Mononuclear cell (primary cell): ENCODE measurements around the gene ADI1. TPM values are rescaled to one million over a fixed set of nuclear protein-coding genes. Genes with fewer than 3 reads are reported as not detected.
"Not testable (repeated sequence)": the region's sequence is repeated elsewhere in the genome, so short reads cannot be mapped to it uniquely, and the experiment has no call there.

Experiments
- H3K27me3 ChIP-seq: 2 replicates; pipeline ENCODE4 v1.6.0; 2011; ENCODE audit warnings: low read length, control low read depth; ENCODE audit not compliant: insufficient read depth
- H3K4me1 ChIP-seq: 2 replicates; pipeline ENCODE4 v1.5.1; 2011; ENCODE audit warnings: mild to moderate bottlenecking, low read length, control low read depth; ENCODE audit not compliant: insufficient read depth
- H3K4me3 ChIP-seq: 2 replicates; pipeline ENCODE4 v1.5.1; 2011; ENCODE audit warnings: mild to moderate bottlenecking, low read length, moderate library complexity
- H3K9me3 ChIP-seq: 2 replicates; pipeline ENCODE4 v1.5.1; 2011; ENCODE audit warnings: low read depth, mild to moderate bottlenecking, control low read depth, low read length
- total RNA-seq: library from RNA; depleted of rRNA; stranded (reverse); fragments of >200 nt; gene quantifications from one replicate; pipeline ENCODE4 v1.2.3, GENCODE V29; 2012

Gene ADI1
- total RNA-seq, 1 donor, result 25.6 TPM

- H3K9me3 ChIP-seq, H3K27me3 ChIP-seq, H3K4me3 ChIP-seq: not testable (repeated sequence)
- peaks cover 14% of the 10 kb centered on the region for H3K4me1 ChIP-seq
Observed at GRCh38 chr2:3515438-3515837, 3.9 kb downstream of the ADI1 start.

DNA sequence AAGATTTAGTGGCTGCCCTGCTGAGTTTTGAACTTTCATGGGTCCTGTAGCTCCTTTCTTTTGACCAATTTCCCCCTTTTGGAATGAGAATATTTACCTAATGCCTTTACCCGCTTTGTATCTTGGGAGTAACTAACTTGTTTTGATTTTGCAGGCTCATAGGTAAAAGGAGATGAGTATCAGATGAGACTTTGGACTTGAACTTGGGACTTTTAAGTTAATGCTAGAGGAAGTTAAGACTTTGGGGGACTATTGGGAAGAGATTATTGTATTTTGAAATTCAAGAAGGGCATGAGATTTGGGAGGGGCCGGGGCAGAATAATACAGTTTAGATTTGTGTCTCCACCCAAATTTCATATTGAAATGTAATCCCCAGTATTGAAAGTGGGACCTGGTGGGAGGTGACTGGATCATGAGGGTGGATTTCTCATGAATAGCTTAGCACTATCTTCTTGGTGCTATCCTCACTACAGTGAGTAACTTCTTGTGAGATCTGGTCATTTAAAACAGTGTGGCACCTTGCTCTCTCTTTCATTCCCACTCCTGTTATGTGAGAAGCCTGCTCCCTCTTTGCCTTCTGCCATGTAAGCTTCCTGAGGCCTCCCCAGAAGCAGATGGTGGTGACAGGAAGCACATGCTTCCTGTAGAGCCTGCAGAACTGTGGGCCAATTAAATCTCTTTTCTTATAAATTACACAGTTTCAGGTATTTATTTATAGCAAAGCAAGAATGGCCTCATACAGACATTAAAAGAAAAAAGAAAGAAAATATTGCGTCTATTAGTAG, 6.1 kb downstream of the ADI1 start:
- Histone ChIP-seq H3K4me1 (peaks cover 2% of the 10 kb centered on the region), H3K27me3 (no peaks in the 10 kb centered on the region), H3K4me3 (no peak overlapping the region), H3K9me3 (no peaks in the 10 kb centered on the region)

GRCh38 chr2:3512086-3512485, 7.2 kb downstream of the ADI1 start:
- no peaks in the 10 kb centered on the region for H3K27me3 ChIP-seq
- no peaks in the 10 kb centered on the region for H3K4me1 ChIP-seq
- H3K9me3 ChIP-seq, result no peaks in the 10 kb centered on the region
- H3K4me3 ChIP-seq, result no peak overlapping the region

DNA sequence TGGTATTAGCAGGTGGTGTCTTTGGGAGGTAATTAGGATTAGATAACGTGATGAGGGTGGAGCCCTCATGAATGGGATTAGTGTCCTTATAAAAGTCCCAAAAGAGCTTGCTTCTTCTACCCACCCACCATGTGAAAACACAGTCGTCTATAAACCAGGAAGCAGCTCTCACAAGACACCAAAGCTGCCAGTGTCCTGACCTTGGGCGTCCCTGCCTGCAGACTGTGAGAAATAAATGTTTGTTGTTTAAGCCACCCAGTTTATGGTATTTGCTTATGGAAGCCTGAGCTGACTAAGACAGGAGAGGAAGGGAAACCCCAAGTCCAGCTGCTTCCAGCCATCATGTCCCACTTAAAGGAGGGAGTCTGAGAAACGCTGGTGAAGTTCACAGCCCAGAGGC, 13.6 kb downstream of the ADI1 start:
- H3K4me1 ChIP-seq, result no peaks in the 10 kb centered on the region
- no peaks in the 10 kb centered on the region for H3K9me3 ChIP-seq
- no peak overlapping the region for H3K4me3 ChIP-seq
- H3K27me3 ChIP-seq, result no peaks in the 10 kb centered on the region

GRCh38 chr2:3504741-3505140, 14.6 kb downstream of the ADI1 start:
- Histone ChIP-seq H3K27me3 (no peaks in the 10 kb centered on the region), H3K4me3 (no peak overlapping the region), H3K9me3 (no peaks in the 10 kb centered on the region), H3K4me1 (no peaks in the 10 kb centered on the region)

GRCh38 chr2:3503483-3503882, 15.8 kb downstream of the ADI1 start:
- Histone ChIP-seq H3K4me1 (no peaks in the 10 kb centered on the region), H3K4me3 (no peak overlapping the region), H3K9me3 (no peaks in the 10 kb centered on the region), H3K27me3 (no peaks in the 10 kb centered on the region)

- H3K9me3 ChIP-seq, result no peaks in the 10 kb centered on the region
- H3K4me3 ChIP-seq, result no peak overlapping the region
- no peaks in the 10 kb centered on the region for H3K4me1 ChIP-seq
- H3K27me3 ChIP-seq, result no peaks in the 10 kb centered on the region
Observed at GRCh38 chr2:3503046-3503445, 16.3 kb downstream of the ADI1 start.

- H3K27me3 ChIP-seq, result no peaks in the 10 kb centered on the region
- H3K4me1 ChIP-seq, result no peaks in the 10 kb centered on the region
- H3K9me3 ChIP-seq, result no peaks in the 10 kb centered on the region
- no peak overlapping the region for H3K4me3 ChIP-seq
Observed at GRCh38 chr2:3500326-3500899, 18.9 kb downstream of the ADI1 start.

DNA sequence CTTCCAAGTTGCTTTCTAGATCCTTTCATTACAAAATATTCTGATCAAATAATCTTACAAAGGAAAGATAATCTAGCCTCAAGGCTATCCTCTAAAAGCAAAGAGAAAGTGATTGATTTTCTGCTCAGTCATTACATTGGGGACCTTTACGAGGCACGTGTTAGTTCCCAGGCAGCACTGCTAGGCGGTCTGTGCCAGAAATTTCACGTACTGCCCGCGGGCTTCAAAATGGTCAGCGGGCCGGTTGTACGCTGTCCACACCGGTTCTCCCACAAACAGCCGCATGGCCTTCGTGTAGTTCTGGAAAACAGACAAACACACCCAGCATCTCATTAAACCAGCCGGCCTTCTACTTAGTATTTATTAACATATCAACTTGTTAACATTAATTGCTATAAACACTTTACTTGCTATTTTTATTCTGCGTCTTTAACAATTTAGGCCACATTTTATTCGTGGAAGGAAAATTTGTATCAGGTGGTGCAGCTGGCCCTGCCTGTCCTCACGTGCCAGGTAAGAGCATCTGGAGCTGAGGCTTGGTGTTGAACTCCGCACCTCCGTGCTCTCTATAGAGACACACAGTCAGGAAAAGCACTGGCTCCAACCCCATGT, 20.4 kb downstream of the ADI1 start:
- Histone ChIP-seq H3K4me1 (no peaks in the 10 kb centered on the region), H3K27me3 (no peaks in the 10 kb centered on the region), H3K4me3 (no peak overlapping the region), H3K9me3 (no peaks in the 10 kb centered on the region)

- not testable (repeated sequence) for H3K27me3 ChIP-seq, H3K9me3 ChIP-seq, H3K4me3 ChIP-seq, H3K4me1 ChIP-seq
Observed at GRCh38 chr2:3496708-3497080, 22.6 kb downstream of the ADI1 start.

- H3K4me3 ChIP-seq, result no peak overlapping the region
- no peaks in the 10 kb centered on the region for H3K4me1 ChIP-seq
- H3K9me3 ChIP-seq, result no peaks in the 10 kb centered on the region
- H3K27me3 ChIP-seq, result no peaks in the 10 kb centered on the region
Observed at GRCh38 chr2:3494984-3495666, 24.2 kb downstream of the ADI1 start.

DNA sequence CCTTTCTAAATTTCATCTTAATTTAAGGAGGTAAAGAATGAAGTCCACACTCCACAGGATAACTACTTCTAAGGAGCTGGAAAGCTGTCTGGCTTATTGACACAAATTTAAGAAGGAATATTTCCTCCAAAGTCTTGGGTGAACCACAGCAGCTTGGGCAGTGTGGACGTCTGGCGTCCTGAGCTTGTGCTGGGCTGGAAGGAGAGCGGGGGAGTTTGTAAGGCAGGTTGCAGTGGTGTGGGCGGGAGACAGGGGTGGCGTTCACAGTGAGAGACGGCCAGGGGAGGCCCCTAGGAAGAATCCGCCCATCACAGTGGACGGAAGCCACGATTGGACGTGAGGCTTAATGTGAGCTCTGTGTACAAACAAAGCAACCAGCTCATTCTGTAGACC, 25.7 kb downstream of the ADI1 start:
- Histone ChIP-seq H3K4me3 (no peak overlapping the region), H3K9me3 (no peaks in the 10 kb centered on the region), H3K4me1 (no peaks in the 10 kb centered on the region), H3K27me3 (no peaks in the 10 kb centered on the region)

GRCh38 chr2:3492951-3493614, 26.2 kb downstream of the ADI1 start:
- H3K4me1 ChIP-seq, result no peaks in the 10 kb centered on the region
- no peak overlapping the region for H3K4me3 ChIP-seq
- no peaks in the 10 kb centered on the region for H3K27me3 ChIP-seq
- no peaks in the 10 kb centered on the region for H3K9me3 ChIP-seq

GRCh38 chr2:3492475-3492787, 26.9 kb downstream of the ADI1 start:
- not testable (repeated sequence) for H3K4me1 ChIP-seq, H3K9me3 ChIP-seq, H3K4me3 ChIP-seq, H3K27me3 ChIP-seq
